HepG2 (cell line): ENCODE results near the gene ZFPM1. TPM values are rescaled to one million over a fixed set of nuclear protein-coding genes. Genes with fewer than 3 reads are reported as not detected.

ENCODE experiments used
- ASH2L ChIP-seq: fragments of 300-600, 200-600 bp; sonication (generic); IDR thresholded peaks from 2 replicates; pipeline ENCODE4 v1.7.0; 2017; ENCODE audit warnings: low read depth, mild to moderate bottlenecking, moderate library complexity, mixed read lengths, low read length; ENCODE audit not compliant: insufficient read length
- FOXA1 ChIP-seq, 2 experiments: fragments of 450-650 bp in 1 of 2; sonication (generic) in 1 of 2; formaldehyde crosslinking in 1 of 2; IDR thresholded peaks; 2 replicates each; pipeline versions ENCODE4 v1.4.0 to v1.6.1; 2016 to 2020; ENCODE audit warnings: missing genetic modification reagents in 1 of 2
- FOXO4 ChIP-seq: sonication (generic); formaldehyde crosslinking; conservative IDR thresholded peaks from 2 replicates; pipeline ENCODE4 v1.8.1; 2023; ENCODE audit warnings: missing genetic modification reagents
- GMEB2 ChIP-seq: IDR thresholded peaks from 2 replicates; pipeline ENCODE4 v1.6.1; 2016; ENCODE audit warnings: missing biosample characterization, missing genetic modification reagents, low read depth
- HNRNPH1 ChIP-seq: fragments of 200-400 bp; formaldehyde crosslinking; optimal IDR thresholded peaks from 2 replicates; pipeline ENCODE3; 2017; ENCODE audit warnings: mild to moderate bottlenecking, low read depth, low read length
- KAT2B ChIP-seq: fragments of 150-350 bp; IDR thresholded peaks from 2 replicates; pipeline ENCODE4 v1.6.1; 2014; ENCODE audit warnings: low read depth, low read length, borderline replicate concordance
- RFXAP ChIP-seq: sonication (generic); formaldehyde crosslinking; IDR thresholded peaks from 2 replicates; pipeline ENCODE4 v1.4.0; 2020; ENCODE audit warnings: missing genetic modification reagents, borderline replicate concordance
- SAFB2 ChIP-seq: sonication (generic); formaldehyde crosslinking; IDR thresholded peaks from 2 replicates; pipeline ENCODE4 v1.5.1; 2020; ENCODE audit warnings: missing genetic modification reagents, low read depth, mild to moderate bottlenecking, borderline replicate concordance
- SP5 ChIP-seq: IDR thresholded peaks from 2 replicates; pipeline ENCODE4 v1.6.1; 2016; ENCODE audit warnings: low read depth, borderline replicate concordance
- U2AF2 ChIP-seq: fragments of 200-400 bp; formaldehyde crosslinking; IDR thresholded peaks from 2 replicates; pipeline ENCODE4 v1.6.1; 2017; ENCODE audit warnings: low read depth, mild to moderate bottlenecking, low read length
- ZC3H13 ChIP-seq: sonication (generic); formaldehyde crosslinking; IDR thresholded peaks from 2 replicates; pipeline ENCODE4 v1.8.1; 2023; ENCODE audit warnings: mild to moderate bottlenecking, missing genetic modification reagents, moderate library complexity
- ZFP37 ChIP-seq: sonication (generic); formaldehyde crosslinking; IDR thresholded peaks from 2 replicates; pipeline ENCODE4 v1.4.0; 2020; ENCODE audit warnings: missing genetic modification reagents, borderline replicate concordance
- ZNF235 ChIP-seq: sonication (generic); formaldehyde crosslinking; IDR thresholded peaks from 2 replicates; pipeline ENCODE4 v1.8.1; 2023; ENCODE audit warnings: mild to moderate bottlenecking, missing genetic modification reagents, borderline replicate concordance
- ZNF275 ChIP-seq: sonication (generic); formaldehyde crosslinking; IDR thresholded peaks from 2 replicates; pipeline ENCODE4 v1.8.0; 2022; ENCODE audit warnings: missing genetic modification reagents, mild to moderate bottlenecking, inconsistent platforms, borderline replicate concordance
- ZNF33B ChIP-seq: sonication (generic); formaldehyde crosslinking; IDR thresholded peaks from 2 replicates; pipeline ENCODE4 v1.5.1; 2020; ENCODE audit warnings: mild to moderate bottlenecking, missing genetic modification reagents
- ZNF609 ChIP-seq: sonication (generic); formaldehyde crosslinking; IDR thresholded peaks from 2 replicates; pipeline ENCODE4 v1.4.0; 2020; ENCODE audit warnings: mild to moderate bottlenecking, missing genetic modification reagents, borderline replicate concordance
- ZNF616 ChIP-seq: sonication (generic); formaldehyde crosslinking; IDR thresholded peaks from 2 replicates; pipeline ENCODE4 v1.5.0; 2020; ENCODE audit warnings: low read depth, mild to moderate bottlenecking, missing genetic modification reagents
- ZNF704 ChIP-seq: sonication (generic); formaldehyde crosslinking; IDR thresholded peaks from 2 replicates; pipeline ENCODE4 v1.8.1; 2023; ENCODE audit warnings: mild to moderate bottlenecking, inconsistent platforms, moderate library complexity, missing genetic modification reagents, borderline replicate concordance
- polyA plus RNA-seq, 8 experiments: library from polyadenylated mRNA; depleted of rRNA in 3 of 8; stranded (reverse) in 7 of 8; unstranded in 1 of 8; fragments of >200 nt; fragmentation: Illumina TruSeq in 4 of 8; extraction: Trizol in 4 of 8; gene quantifications; 2 replicates each; pipeline versions ENCODE4 v1.2.1 to v1.2.3, GENCODE V29; 2011 to 2016; ENCODE audit warnings: low read depth in 4 of 8, missing spikeins in 1 of 8, mixed read lengths in 1 of 8; ENCODE audit not compliant: insufficient read depth in 1 of 8
- total RNA-seq, 5 experiments: library from RNA; depleted of rRNA; stranded (reverse); fragments of >200 nt; fragmentation: Illumina TruSeq; extraction: Trizol; gene quantifications; 2 replicates each; pipeline ENCODE4 v1.2.3, GENCODE V29; 2016; ENCODE audit warnings: low read depth in 1 of 5

ZFPM1 gene
- total and polyA plus RNA-seq, 2 of the 13 experiments (the other 11 are each of a cell fraction or from before 2014, with no cell fraction given), result 1.3 to 3.8 TPM

- TF ChIP-seq ZNF609 (CRISPR knock-in tag) (no peak; the same call in 1 of the 2 replicates), ZNF235 (CRISPR knock-in tag) (no peak), GMEB2 (CRISPR knock-in tag) (no peak), SAFB2 (CRISPR knock-in tag) (no peak), ZFP37 (no peak), ZNF33B (CRISPR knock-in tag) (no peak), RFXAP (0 out of 2 replicates have a peak, but pooled peaks have one; percentile 67), SP5 (no peak), ASH2L (peak; percentile 25), ZC3H13 (CRISPR knock-in tag) (no peak), ZNF616 (CRISPR knock-in tag) (peak; percentile 71; the same call in 1 of the 2 replicates), FOXA1 (IDR thresholded peaks at IDR 0.05) (no peak), FOXA1 (CRISPR knock-in tag; IDR thresholded peaks at IDR 0.05) (no peak), HNRNPH1 (no peak), ZNF275 (CRISPR knock-in tag) (no peak), ZNF704 (CRISPR knock-in tag) (no peak), FOXO4 (CRISPR knock-in tag) (no peak), KAT2B (no peak), U2AF2 (no peak)
Measured at GRCh38 chr16:88527186-88527936, 74.3 kb downstream of the ZFPM1 start (continued).
